RWPE1 (cell line): ENCODE results near the gene MAPKAPK2.

Source experiments
- CTCF ChIA-PET: fragments of 350-600 bp; sonication (Branson Sonifier 250); formaldehyde crosslinking; extraction: SDS; loops from one replicate; lab custom pipeline; 2021; lab: Yijun Ruan, JAX
- POLR2A ChIA-PET: fragments of 400-600 bp; formaldehyde crosslinking; extraction: SDS; loops from one replicate; lab custom pipeline; 2020; ENCODE audit warnings: antibody characterized with exemption; ENCODE audit not compliant: low non-redundant PET; lab: Yijun Ruan, JAX
- DNase-seq: peaks from one replicate; pipeline ENCODE4 v3.0.0; 2012; ENCODE audit warnings: low spot score
- H3K27ac ChIP-seq: fragments of 450-650 bp; 2 replicates; pipeline ENCODE4 v1.5.1; 2017
- CTCF ChIP-seq: fragments of 450-650 bp; conservative IDR thresholded peaks from 2 replicates; pipeline ENCODE4 v1.5.1; 2017; ENCODE audit warnings: low read depth, mild to moderate bottlenecking

The MAPKAPK2 gene

GRCh38 chr1:206783506-206783905, 98.8 kb downstream of the MAPKAPK2 start:
- ChIA-PET CTCF (no interaction called here), POLR2A (no interaction called here)
- TF ChIP-seq CTCF, result no peak
- H3K27ac ChIP-seq, result no peak overlapping the region
- DNase-seq, result no peak
